Loucy (cell line): ENCODE results near the gene BRD9.
"Not testable (repeated sequence)": the region's sequence is repeated elsewhere in the genome, so short reads cannot be mapped to it uniquely, and the experiment has no call there.

Experiments
- CTCF ChIP-seq: fragments of 200-600 bp; sonication (generic); conservative IDR thresholded peaks from 2 replicates; pipeline ENCODE4 v1.5.1; 2014; ENCODE audit warnings: mild to moderate bottlenecking, antibody characterized with exemption, low read length
- EZH2phosphoT487 ChIP-seq: fragments of 200-600 bp; IDR thresholded peaks from 2 replicates; pipeline ENCODE4 v1.6.1; 2018; ENCODE audit warnings: antibody characterized with exemption, mild to moderate bottlenecking, moderate library complexity, borderline replicate concordance

GRCh38 chr5:837621-838121 is 54.9 kb downstream of the BRD9 start:
- not testable (repeated sequence) for TF ChIP-seq CTCF, EZH2phosphoT487
